RWPE1 (cell line): ENCODE results near the gene KCNJ6.
A peak's percentile ranks its signal among the peaks of the same experiment; 100 is the strongest.

Experiments
- CTCF ChIA-PET: fragments of 350-600 bp; sonication (Branson Sonifier 250); formaldehyde crosslinking; extraction: SDS; loops from one replicate; lab custom pipeline; 2021; lab: Yijun Ruan, JAX
- POLR2A ChIA-PET: fragments of 400-600 bp; formaldehyde crosslinking; extraction: SDS; loops from one replicate; lab custom pipeline; 2020; ENCODE audit warnings: antibody characterized with exemption; ENCODE audit not compliant: low non-redundant PET; lab: Yijun Ruan, JAX
- DNase-seq: peaks from one replicate; pipeline ENCODE4 v3.0.0; 2012; ENCODE audit warnings: low spot score
- H3K27ac ChIP-seq: fragments of 450-650 bp; 2 replicates; pipeline ENCODE4 v1.5.1; 2017
- TF ChIP-seq, protein P1 (sequence below): fragments of 450-650 bp; conservative IDR thresholded peaks from 2 replicates; pipeline ENCODE4 v1.5.1; 2017; ENCODE audit warnings: low read depth, mild to moderate bottlenecking

The KCNJ6 gene

GRCh38 chr21:37793660-37794059 lies 122.6 kb downstream of the KCNJ6 start:
- ChIA-PET POLR2A (no interaction called here), CTCF (no interaction called here)
- DNase-seq = no peak
- no peak overlapping the region for H3K27ac ChIP-seq
- TF ChIP-seq, protein P1, sequence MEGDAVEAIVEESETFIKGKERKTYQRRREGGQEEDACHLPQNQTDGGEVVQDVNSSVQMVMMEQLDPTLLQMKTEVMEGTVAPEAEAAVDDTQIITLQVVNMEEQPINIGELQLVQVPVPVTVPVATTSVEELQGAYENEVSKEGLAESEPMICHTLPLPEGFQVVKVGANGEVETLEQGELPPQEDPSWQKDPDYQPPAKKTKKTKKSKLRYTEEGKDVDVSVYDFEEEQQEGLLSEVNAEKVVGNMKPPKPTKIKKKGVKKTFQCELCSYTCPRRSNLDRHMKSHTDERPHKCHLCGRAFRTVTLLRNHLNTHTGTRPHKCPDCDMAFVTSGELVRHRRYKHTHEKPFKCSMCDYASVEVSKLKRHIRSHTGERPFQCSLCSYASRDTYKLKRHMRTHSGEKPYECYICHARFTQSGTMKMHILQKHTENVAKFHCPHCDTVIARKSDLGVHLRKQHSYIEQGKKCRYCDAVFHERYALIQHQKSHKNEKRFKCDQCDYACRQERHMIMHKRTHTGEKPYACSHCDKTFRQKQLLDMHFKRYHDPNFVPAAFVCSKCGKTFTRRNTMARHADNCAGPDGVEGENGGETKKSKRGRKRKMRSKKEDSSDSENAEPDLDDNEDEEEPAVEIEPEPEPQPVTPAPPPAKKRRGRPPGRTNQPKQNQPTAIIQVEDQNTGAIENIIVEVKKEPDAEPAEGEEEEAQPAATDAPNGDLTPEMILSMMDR = no peak

DNA sequence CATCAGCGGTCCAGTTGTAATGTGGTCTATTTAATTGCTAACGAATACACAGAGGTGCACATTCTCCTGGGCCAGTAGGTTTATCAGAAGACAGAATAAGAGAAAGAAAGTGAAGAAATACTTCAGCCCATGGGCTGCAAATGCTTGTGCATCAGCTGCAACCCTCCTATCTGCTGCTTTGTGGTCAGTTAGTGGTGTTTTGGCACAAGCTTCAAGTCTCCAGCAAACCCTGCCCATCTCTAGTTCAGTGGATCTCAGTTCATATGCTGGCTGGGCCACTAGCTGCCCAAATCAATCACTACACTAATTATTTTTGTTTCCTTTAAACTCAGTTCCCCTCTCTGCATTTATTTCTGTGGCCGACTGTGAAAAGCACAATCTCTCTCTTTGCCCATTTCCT lies 124.2 kb downstream of the KCNJ6 start:
- TF ChIP-seq, protein P1 = no peak
- no peak overlapping the region for H3K27ac ChIP-seq
- DNase-seq = no peak
- CTCF ChIA-PET = no interaction called here
- POLR2A ChIA-PET = no interaction called here

- CTCF ChIA-PET = no interaction called here
- H3K27ac ChIP-seq = no peak overlapping the region
- POLR2A ChIA-PET = no interaction called here
- no peak for DNase-seq
- TF ChIP-seq, protein P1 = no peak
Observed at GRCh38 chr21:37790905-37791304, 125.4 kb downstream of the KCNJ6 start.

GRCh38 chr21:37788503-37788902 lies 127.8 kb downstream of the KCNJ6 start:
- no peak overlapping the region for H3K27ac ChIP-seq
- no peak for DNase-seq
- ChIA-PET POLR2A (no interaction called here), CTCF (interaction anchor here (0.6 kb wide), 1 partner anchor 1303 kb away, joined by 3 read pairs; no protein-coding TSS in a partner anchor)
- TF ChIP-seq, protein P1 = no peak

DNA sequence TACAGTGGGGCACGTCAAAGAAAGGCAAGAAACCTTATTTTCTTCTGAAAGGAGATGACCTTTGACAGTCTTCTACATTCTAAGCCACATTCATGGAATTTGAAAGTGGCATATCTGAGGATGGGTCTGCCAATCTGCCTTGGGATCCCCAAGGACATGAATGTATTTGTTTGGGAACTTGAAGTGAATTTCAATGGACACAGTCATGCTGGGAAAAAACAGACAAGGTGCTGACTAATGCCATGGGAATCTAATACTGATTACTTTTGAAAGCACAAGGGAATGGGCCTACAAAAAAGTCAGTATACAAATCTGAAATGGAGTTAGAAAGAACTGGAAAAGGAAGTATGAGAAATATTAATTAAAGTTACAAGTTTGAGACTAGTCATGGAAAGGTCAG lies 128.8 kb downstream of the KCNJ6 start:
- no peak overlapping the region for H3K27ac ChIP-seq
- ChIA-PET CTCF (interaction anchor here (0.9 to 1.0 kb wide), 2 partner anchors 29 to 75 kb away, joined by 3 to 6 read pairs; no protein-coding TSS in a partner anchor), POLR2A (no interaction called here)
- TF ChIP-seq, protein P1 = no peak
- peak; percentile 64 for DNase-seq

DNA sequence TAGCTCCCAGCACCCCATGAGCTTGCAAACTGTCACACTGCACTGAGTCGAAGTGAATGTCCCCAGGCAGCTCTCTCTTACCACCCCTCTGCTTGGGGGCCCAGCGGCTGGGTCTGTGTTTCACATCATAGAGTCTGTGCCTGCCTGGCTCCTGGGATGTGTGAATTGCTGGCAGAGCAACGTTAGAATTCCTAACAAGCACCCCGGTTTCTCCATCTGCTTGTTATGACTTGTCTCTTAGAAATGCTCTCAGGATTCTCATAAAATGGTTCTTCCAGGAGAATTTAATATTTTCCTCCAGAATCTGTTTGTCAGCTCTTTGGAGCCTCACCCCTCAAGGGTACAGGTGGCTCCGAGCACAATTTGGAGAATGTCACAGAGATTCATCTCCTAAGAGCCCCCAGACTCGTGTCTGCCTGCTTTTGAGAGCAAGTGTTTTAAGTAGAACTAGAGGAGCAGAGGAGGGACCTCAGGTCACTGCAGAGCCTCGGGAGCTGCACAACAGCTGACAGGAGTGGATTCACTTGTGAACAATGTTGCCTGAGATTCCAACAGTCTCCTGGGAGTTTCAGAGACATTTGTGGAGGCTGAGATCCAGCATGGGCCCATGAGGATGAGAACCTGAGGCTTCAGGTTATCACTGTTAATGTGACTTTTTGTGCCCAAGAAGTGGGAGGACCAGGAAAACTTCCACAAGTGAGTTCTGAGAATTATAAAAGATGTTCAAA lies 131.5 kb downstream of the KCNJ6 start:
- TF ChIP-seq, protein P1 = no peak
- ChIA-PET CTCF (no interaction called here), POLR2A (no interaction called here)
- H3K27ac ChIP-seq = no peak overlapping the region
- DNase-seq = no peak
